SK-N-SH (cell line): Measurements from ENCODE around the gene KRT9. TPM values are rescaled to one million over a fixed set of nuclear protein-coding genes. Genes with fewer than 3 reads are reported as not detected.

Experiments used
- CTCF ChIA-PET: fragments of 300-600, 350-600 bp; formaldehyde crosslinking; extraction: SDS; loops from one replicate; lab custom pipeline; 2021; lab: Yijun Ruan, JAX
- POLR2A ChIA-PET: fragments of 350-600 bp; sonication (Branson Sonifier 250); formaldehyde crosslinking; extraction: SDS; loops from one replicate; lab custom pipeline; 2020; ENCODE audit warnings: antibody characterized with exemption, inconsistent platforms; lab: Yijun Ruan, JAX
- DNase-seq: peaks from one replicate; pipeline ENCODE4 v3.0.0; 2012
- H2AFZ ChIP-seq: fragments of 200-600 bp; sonication (generic); 2 replicates; pipeline ENCODE4 v1.8.1; 2016; ENCODE audit warnings: antibody characterized with exemption, mild to moderate bottlenecking, low read depth
- H3F3A ChIP-seq: fragments of 200-600 bp; sonication (generic); replicated peaks from 2 replicates; pipeline ENCODE3; 2016; ENCODE audit warnings: antibody characterized with exemption, mild to moderate bottlenecking; ENCODE audit not compliant: insufficient read depth
- H3K27ac ChIP-seq, 2 experiments: fragments of 200-500 bp in 1 of 2; fragments of 200-600 bp in 1 of 2; sonication (Bioruptor generic) in 1 of 2; sonication (generic), shearing (Covaris generic) in 1 of 2; 2 replicates each; pipeline versions ENCODE4 v1.5.1 to v1.6.1; 2014 to 2016; ENCODE audit warnings: low read depth in 2 of 2, inconsistent platforms in 1 of 2, low read length in 1 of 2, mild to moderate bottlenecking in 1 of 2, mixed read lengths in 1 of 2
- H3K27me3 ChIP-seq: fragments of 200-600 bp; sonication (generic), shearing (Covaris generic); 2 replicates; pipeline ENCODE4 v1.6.1; 2016; ENCODE audit warnings: mixed run types; ENCODE audit not compliant: insufficient read depth
- H3K36me3 ChIP-seq, 2 experiments: fragments of 200-500 bp in 1 of 2; fragments of 200-600 bp in 1 of 2; sonication (Bioruptor generic) in 1 of 2; sonication (generic) in 1 of 2; replicated peaks in 1 of 2; 2 replicates each; pipeline versions ENCODE3 to v1.5.1; 2014 to 2016; ENCODE audit warnings: low read length in 1 of 2, mild to moderate bottlenecking in 1 of 2; ENCODE audit not compliant: insufficient read depth in 2 of 2, control insufficient read depth in 1 of 2
- H3K4me1 ChIP-seq, 2 experiments: fragments of 200-500 bp in 1 of 2; fragments of 200-600 bp in 1 of 2; sonication (Bioruptor generic) in 1 of 2; sonication (generic), shearing (Covaris generic) in 1 of 2; 2 replicates each; pipeline versions ENCODE4 v1.5.1 to v1.6.1; 2014 to 2016; ENCODE audit warnings: low read depth in 1 of 2, low read length in 1 of 2, mixed run types in 1 of 2; ENCODE audit not compliant: insufficient read depth in 2 of 2, control insufficient read depth in 1 of 2
- H3K4me2 ChIP-seq: fragments of 200-600 bp; sonication (generic), shearing (Covaris generic); 2 replicates; pipeline ENCODE4 v1.6.1; 2017; ENCODE audit warnings: mixed run types
- H3K4me3 ChIP-seq, 2 experiments: fragments of 200-500 bp in 1 of 2; fragments of 200-600 bp in 1 of 2; sonication (Bioruptor generic) in 1 of 2; sonication (generic), shearing (Covaris generic) in 1 of 2; 2 replicates each; pipeline versions ENCODE4 v1.5.1 to v1.8.1; 2014 to 2016; ENCODE audit warnings: low read depth in 2 of 2, inconsistent platforms in 1 of 2, low read length in 1 of 2, mild to moderate bottlenecking in 1 of 2, mixed read lengths in 1 of 2, moderate library complexity in 1 of 2
- H3K79me2 ChIP-seq: fragments of 200-600 bp; sonication (generic); 2 replicates; pipeline ENCODE4 v1.8.1; 2017; ENCODE audit warnings: mild to moderate bottlenecking; ENCODE audit not compliant: insufficient read depth
- H3K9ac ChIP-seq: fragments of 200-600 bp; sonication (generic); 2 replicates; pipeline ENCODE4 v1.6.1; 2017; ENCODE audit warnings: mixed run types
- H3K9me2 ChIP-seq: fragments of 200-600 bp; sonication (generic); 2 replicates; pipeline ENCODE4 v1.6.1; 2017; ENCODE audit warnings: mixed run types
- H3K9me3 ChIP-seq: fragments of 200-600 bp; sonication (generic); 2 replicates; pipeline ENCODE4 v1.6.1; 2017; ENCODE audit warnings: mixed run types, mild to moderate bottlenecking, moderate library complexity
- H4K20me1 ChIP-seq: fragments of 200-600 bp; sonication (generic); 2 replicates; pipeline ENCODE4 v1.6.1; 2017; ENCODE audit warnings: mild to moderate bottlenecking, mixed run types; ENCODE audit not compliant: insufficient read depth
- ELF1 ChIP-seq: IDR thresholded peaks from 2 replicates; pipeline ENCODE4 v1.4.0; 2012
- EP300 ChIP-seq, 2 experiments: IDR thresholded peaks; 2 replicates each; pipeline versions ENCODE4 v1.4.0 to v1.6.1; 2012; ENCODE audit warnings: borderline replicate concordance in 1 of 2, low read depth in 1 of 2, low read length in 1 of 2
- EZH2phosphoT487 ChIP-seq: fragments of 200-600 bp; sonication (generic); IDR thresholded peaks from 2 replicates; pipeline ENCODE4 v1.6.1; 2017; ENCODE audit warnings: low read depth, mixed run types, mild to moderate bottlenecking, antibody characterized with exemption, moderate library complexity, borderline replicate concordance
- FOSL2 ChIP-seq: IDR thresholded peaks from 2 replicates; pipeline ENCODE4 v1.4.0; 2012; ENCODE audit warnings: low read depth, mild to moderate bottlenecking, moderate library complexity, borderline replicate concordance
- GABPA ChIP-seq: IDR thresholded peaks from 2 replicates; pipeline ENCODE4 v1.4.0; 2012; ENCODE audit warnings: low read depth, mild to moderate bottlenecking
- IRF3 ChIP-seq: fragments of 150-350 bp; IDR thresholded peaks from 2 replicates; pipeline ENCODE4 v1.6.1; 2016; ENCODE audit warnings: mild to moderate bottlenecking, low read depth, low read length
- JUND ChIP-seq: IDR thresholded peaks from 2 replicates; pipeline ENCODE4 v1.4.0; 2012
- MAX ChIP-seq: IDR thresholded peaks from 2 replicates; pipeline ENCODE4 v1.4.0; 2012; ENCODE audit warnings: low read depth
- MEF2A ChIP-seq: IDR thresholded peaks from 2 replicates; pipeline ENCODE4 v1.4.0; 2012; ENCODE audit warnings: low read depth, borderline replicate concordance
- NFIC ChIP-seq: IDR thresholded peaks from 2 replicates; pipeline ENCODE4 v1.4.0; 2012; ENCODE audit warnings: borderline replicate concordance
- NRF1 ChIP-seq: IDR thresholded peaks from 2 replicates; pipeline ENCODE4 v1.6.1; 2012; ENCODE audit warnings: low read depth, mild to moderate bottlenecking, low read length
- PBX3 ChIP-seq: IDR thresholded peaks from 2 replicates; pipeline ENCODE4; 2012
- RCOR1 ChIP-seq: fragments of 150-350 bp; IDR thresholded peaks from 2 replicates; pipeline ENCODE4 v1.6.1; 2017; ENCODE audit warnings: antibody characterized with exemption, low read length
- SIN3A ChIP-seq: IDR thresholded peaks from 2 replicates; pipeline ENCODE4 v1.6.1; 2012; ENCODE audit warnings: low read depth, mild to moderate bottlenecking, low read length, moderate library complexity, borderline replicate concordance
- SMC3 ChIP-seq: IDR thresholded peaks from 2 replicates; pipeline ENCODE4 v1.6.1; 2012; ENCODE audit warnings: low read depth, low read length, improper control_type of control experiment
- TAF1 ChIP-seq: IDR thresholded peaks from 2 replicates; pipeline ENCODE4 v1.6.1; 2012; ENCODE audit warnings: low read depth, mild to moderate bottlenecking, low read length, moderate library complexity, borderline replicate concordance
- TCF12 ChIP-seq: IDR thresholded peaks from 2 replicates; pipeline ENCODE4 v1.4.0; 2012
- TEAD4 ChIP-seq: IDR thresholded peaks from 2 replicates; pipeline ENCODE4 v1.4.0; 2012; ENCODE audit warnings: mild to moderate bottlenecking, borderline replicate concordance; ENCODE audit not compliant: insufficient read depth
- USF1 ChIP-seq: IDR thresholded peaks from 2 replicates; pipeline ENCODE4 v1.4.0; 2012; ENCODE audit warnings: low read depth, borderline replicate concordance
- YY1 ChIP-seq: IDR thresholded peaks from 2 replicates; pipeline ENCODE4 v1.4.0; 2012; ENCODE audit warnings: low read depth, mild to moderate bottlenecking
- WGBS: methylation state at CpG from one replicate; pipeline ENCODE4 v1.1.6; 2017; ENCODE audit warnings: low lambda C conversion rate; 5-methylcytosine and 5-hydroxymethylcytosine counted together
- polyA plus RNA-seq, 3 experiments: library from polyadenylated mRNA; depleted of rRNA; stranded (reverse); fragments of >200 nt; gene quantifications; 2 replicates each; pipeline ENCODE4 v1.2.3, GENCODE V29; 2012

The KRT9 gene
- polyA plus RNA-seq, 1 of the 3 experiments (the other 2 are of a cell fraction) = not detected

DNA sequence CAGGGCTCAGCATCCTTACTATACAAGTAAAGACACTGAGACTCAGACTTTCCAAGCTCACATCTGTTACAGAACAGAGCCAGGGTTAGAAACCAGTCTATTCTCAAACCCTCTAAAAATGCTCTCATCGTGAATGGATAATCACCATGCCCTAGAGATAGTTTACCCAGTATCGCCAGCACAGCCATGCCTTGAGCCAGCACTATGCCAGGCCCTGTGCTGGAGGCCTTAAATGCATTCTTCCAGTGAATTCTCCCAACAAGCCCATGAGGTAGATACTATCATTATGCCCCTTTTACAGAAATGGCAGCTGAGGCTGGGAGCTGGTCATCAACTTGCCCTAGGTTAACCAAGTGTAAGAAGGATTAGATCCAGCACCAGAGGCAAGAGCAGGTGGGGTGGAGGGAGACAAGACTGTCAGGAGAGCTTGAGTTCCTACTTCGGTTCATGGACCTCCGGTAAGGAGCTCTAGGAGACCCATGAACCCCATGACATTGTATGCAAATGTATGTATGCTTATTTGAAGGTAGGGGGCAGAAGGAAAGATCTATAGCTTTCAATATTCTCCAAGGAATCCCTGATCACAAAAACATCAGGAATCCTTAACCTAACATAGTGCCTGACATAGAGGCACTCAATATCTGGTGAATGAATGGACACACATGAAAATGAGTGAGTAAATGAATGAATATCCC, 9.7 kb upstream of the KRT9 start:
- no peaks in the 10 kb centered on the region for H3K79me2 ChIP-seq
- DNase-seq = no peak
- no peaks in the 10 kb centered on the region for H3K36me3 ChIP-seq
- H3F3A ChIP-seq = no peaks in the 10 kb centered on the region
- no peak overlapping the region for H2AFZ ChIP-seq
- H4K20me1 ChIP-seq = no peaks in the 10 kb centered on the region
- H3K4me1 ChIP-seq = peaks cover 0 to 3% of the 10 kb centered on the region in 2 experiments; a peak in 1 of 4 replicates
- no peaks in the 10 kb centered on the region for H3K9me3 ChIP-seq
- TF ChIP-seq NRF1 = no peak
- TF ChIP-seq, all 33 proteins: peak for 0
- H3K4me2 ChIP-seq = no peak overlapping the region
- H3K4me3 ChIP-seq = no peak overlapping the region
- H3K9me2 ChIP-seq = no peaks in the 10 kb centered on the region
- POLR2A ChIA-PET = no interaction called here
- WGBS = 50% methylated on average over 4 of the region's 4 CpGs
- no peaks in the 10 kb centered on the region; the same call in 1 of the 2 replicates for H3K27me3 ChIP-seq
- no peak overlapping the region for H3K27ac ChIP-seq
- H3K9ac ChIP-seq = no peak overlapping the region
- CTCF ChIA-PET = interaction anchor here (2.6 to 4.5 kb wide), 3 partner anchors 32 to 81 kb away, joined by 10 to 27 read pairs (median 26); no protein-coding TSS in a partner anchor

GRCh38 chr17:41580687-41581365, 9.0 kb upstream of the KRT9 start:
- no peaks in the 10 kb centered on the region; the same call in 1 of the 2 replicates for H3K27me3 ChIP-seq
- no peak overlapping the region for H3K9ac ChIP-seq
- no peak overlapping the region for H3K4me2 ChIP-seq
- no peaks in the 10 kb centered on the region for H3K9me2 ChIP-seq
- H3K36me3 ChIP-seq = no peaks in the 10 kb centered on the region
- WGBS = 0% methylated on average over 1 of the region's 1 CpG
- no peak for DNase-seq
- H3K79me2 ChIP-seq = no peaks in the 10 kb centered on the region
- H3K4me3 ChIP-seq = no peak overlapping the region
- POLR2A ChIA-PET = no interaction called here
- H3K9me3 ChIP-seq = no peaks in the 10 kb centered on the region
- H3K4me1 ChIP-seq = peaks cover 0 to 3% of the 10 kb centered on the region in 2 experiments; a peak in 1 of 4 replicates
- no peak for TF ChIP-seq SMC3
- no peak for TF ChIP-seq NRF1
- TF ChIP-seq MAX = no peak
- TF ChIP-seq ELF1 = no peak
- TF ChIP-seq PBX3 = no peak
- TF ChIP-seq MEF2A = no peak
- TF ChIP-seq GABPA = no peak
- no peak for TF ChIP-seq JUND
- no peak for TF ChIP-seq YY1
- TF ChIP-seq NFIC = no peak
- no peak for TF ChIP-seq SIN3A
- TF ChIP-seq FOSL2 = no peak
- no peak for TF ChIP-seq TAF1
- TF ChIP-seq TCF12 = no peak
- TF ChIP-seq TEAD4 = no peak
- TF ChIP-seq USF1 = no peak
- TF ChIP-seq IRF3 = no peak
- TF ChIP-seq EZH2phosphoT487 = no peak
- no peak for TF ChIP-seq EP300 (IDR thresholded peaks at IDR 0.05; ENCODE audit: borderline replicate concordance in 1 of 2, low read depth in 1 of 2, low read length in 1 of 2)
- no peak for TF ChIP-seq RCOR1
- TF ChIP-seq, all 33 proteins: peak for 0
- Histone ChIP-seq H3F3A (no peaks in the 10 kb centered on the region), H3K27ac (no peak overlapping the region), H2AFZ (no peak overlapping the region), H4K20me1 (no peaks in the 10 kb centered on the region)
- CTCF ChIA-PET = interaction anchor here (2.6 to 4.5 kb wide), 3 partner anchors 32 to 82 kb away, joined by 10 to 27 read pairs (median 26); no protein-coding TSS in a partner anchor
